IPS DF 6.9 (cell line): Measurements from ENCODE around the gene EXD3.

Experiments
- DNase-seq: peaks from one replicate; pipeline ENCODE4 v3.0.0-alpha.2; 2013; ENCODE audit warnings: low read depth, low spot score
- H3K27ac ChIP-seq: one replicate; pipeline ENCODE4 v1.5.1; 2013; ENCODE audit warnings: low read length, control low read depth
- H3K27me3 ChIP-seq: 2 replicates; pipeline ENCODE4 v1.6.1; 2013; ENCODE audit warnings: mild to moderate bottlenecking, low read length; ENCODE audit not compliant: control insufficient read depth, insufficient read depth
- H3K36me3 ChIP-seq: 2 replicates; pipeline ENCODE4 v1.6.1; 2013; ENCODE audit warnings: low read length; ENCODE audit not compliant: control insufficient read depth, insufficient read depth
- H3K4me1 ChIP-seq: 2 replicates; pipeline ENCODE4 v1.6.1; 2013; ENCODE audit warnings: low read length; ENCODE audit not compliant: control insufficient read depth, insufficient read depth
- H3K4me3 ChIP-seq: 2 replicates; pipeline ENCODE4 v1.5.1; 2013; ENCODE audit warnings: mild to moderate bottlenecking, low read length
- H3K9me3 ChIP-seq: 2 replicates; pipeline ENCODE4 v1.6.1; 2013; ENCODE audit warnings: low read length, inconsistent platforms; ENCODE audit not compliant: control insufficient read depth, insufficient read depth
- WGBS: extraction: QIAGEN DNeasy Blood & Tissue Kit; methylation state at CpG from one replicate; pipeline ENCODE4 v1.1.7; 2013; ENCODE audit warnings: mixed read lengths, missing lambda C conversion rate; ENCODE audit not compliant: insufficient read length, insufficient coverage; 5-methylcytosine and 5-hydroxymethylcytosine counted together

The EXD3 gene

GRCh38 chr9:137435381-137435891, 12.5 kb upstream of the EXD3 start:
- no CpG with 5 or more reads among the region's 20 CpGs for WGBS
- Histone ChIP-seq H3K27me3 (no peaks in the 10 kb centered on the region), H3K9me3 (no peaks in the 10 kb centered on the region), H3K4me3 (no peak overlapping the region), H3K4me1 (no peaks in the 10 kb centered on the region; the same call in 1 of the 2 replicates), H3K27ac (no peak overlapping the region), H3K36me3 (no peaks in the 10 kb centered on the region)
- DNase-seq = no peak

GRCh38 chr9:137434498-137435380, 11.8 kb upstream of the EXD3 start:
- H3K4me3 ChIP-seq = no peak overlapping the region
- H3K27ac ChIP-seq = no peak overlapping the region
- peaks cover 2% of the 10 kb centered on the region for H3K4me1 ChIP-seq
- WGBS = no CpG with 5 or more reads among the region's 43 CpGs
- no peak for DNase-seq
- H3K9me3 ChIP-seq = no peaks in the 10 kb centered on the region
- H3K27me3 ChIP-seq = no peaks in the 10 kb centered on the region
- no peaks in the 10 kb centered on the region for H3K36me3 ChIP-seq

DNA sequence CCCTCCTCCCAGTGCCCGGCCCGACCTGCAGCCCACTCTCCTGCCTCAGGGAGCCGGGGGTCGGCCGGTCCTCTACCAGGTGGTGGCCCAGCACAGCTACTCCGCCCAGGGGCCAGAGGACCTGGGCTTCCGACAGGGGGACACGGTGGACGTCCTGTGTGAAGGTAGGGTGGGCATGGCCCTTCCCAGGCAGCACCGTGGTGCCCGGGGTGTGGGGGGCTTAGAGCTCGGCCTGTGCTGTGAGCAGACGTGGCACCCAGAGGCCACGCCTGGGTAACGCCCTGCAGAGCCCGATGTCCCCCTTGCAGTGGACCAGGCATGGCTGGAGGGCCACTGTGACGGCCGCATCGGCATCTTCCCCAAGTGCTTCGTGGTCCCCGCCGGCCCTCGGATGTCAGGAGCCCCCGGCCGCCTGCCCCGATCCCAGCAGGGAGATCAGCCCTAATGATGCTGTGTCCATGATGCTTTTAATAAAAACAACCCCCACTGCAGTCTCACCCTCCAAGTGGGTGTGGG, 11.0 kb upstream of the EXD3 start:
- Histone ChIP-seq H3K4me1 (peaks cover 2% of the 10 kb centered on the region), H3K27me3 (no peaks in the 10 kb centered on the region), H3K27ac (no peak overlapping the region), H3K4me3 (no peak overlapping the region), H3K36me3 (no peaks in the 10 kb centered on the region), H3K9me3 (no peaks in the 10 kb centered on the region)
- no peak for DNase-seq
- no CpG with 5 or more reads among the region's 26 CpGs for WGBS

DNA sequence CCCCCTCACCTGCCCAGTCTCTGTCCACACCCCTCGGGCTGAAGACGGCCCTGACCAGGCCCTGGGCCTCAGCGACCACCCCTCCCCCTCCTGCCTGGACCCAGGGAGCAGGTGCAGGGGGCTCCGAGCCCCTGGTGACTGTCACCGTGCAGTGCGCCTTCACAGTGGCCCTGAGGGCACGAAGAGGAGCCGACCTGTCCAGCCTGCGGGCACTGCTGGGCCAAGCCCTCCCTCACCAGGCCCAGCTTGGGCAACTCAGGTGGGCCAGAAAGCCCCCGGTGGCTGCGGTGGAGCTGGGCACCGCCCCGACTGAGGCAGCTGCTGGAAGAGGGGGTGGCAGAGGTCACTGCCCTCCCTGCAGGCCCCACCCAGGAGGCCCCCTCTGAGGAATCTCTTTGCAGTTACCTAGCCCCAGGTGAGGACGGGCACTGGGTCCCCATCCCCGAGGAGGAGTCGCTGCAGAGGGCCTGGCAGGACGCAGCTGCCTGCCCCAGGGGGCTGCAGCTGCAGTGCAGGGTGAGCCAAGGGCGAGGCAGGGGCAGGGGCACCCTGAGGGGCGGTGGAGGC, 10.5 kb upstream of the EXD3 start:
- no CpG with 5 or more reads among the region's 19 CpGs for WGBS
- Histone ChIP-seq H3K4me1 (peaks cover 2% of the 10 kb centered on the region), H3K4me3 (no peak overlapping the region), H3K27me3 (no peaks in the 10 kb centered on the region), H3K27ac (no peak overlapping the region), H3K36me3 (no peaks in the 10 kb centered on the region), H3K9me3 (no peaks in the 10 kb centered on the region)
- no peak for DNase-seq

DNA sequence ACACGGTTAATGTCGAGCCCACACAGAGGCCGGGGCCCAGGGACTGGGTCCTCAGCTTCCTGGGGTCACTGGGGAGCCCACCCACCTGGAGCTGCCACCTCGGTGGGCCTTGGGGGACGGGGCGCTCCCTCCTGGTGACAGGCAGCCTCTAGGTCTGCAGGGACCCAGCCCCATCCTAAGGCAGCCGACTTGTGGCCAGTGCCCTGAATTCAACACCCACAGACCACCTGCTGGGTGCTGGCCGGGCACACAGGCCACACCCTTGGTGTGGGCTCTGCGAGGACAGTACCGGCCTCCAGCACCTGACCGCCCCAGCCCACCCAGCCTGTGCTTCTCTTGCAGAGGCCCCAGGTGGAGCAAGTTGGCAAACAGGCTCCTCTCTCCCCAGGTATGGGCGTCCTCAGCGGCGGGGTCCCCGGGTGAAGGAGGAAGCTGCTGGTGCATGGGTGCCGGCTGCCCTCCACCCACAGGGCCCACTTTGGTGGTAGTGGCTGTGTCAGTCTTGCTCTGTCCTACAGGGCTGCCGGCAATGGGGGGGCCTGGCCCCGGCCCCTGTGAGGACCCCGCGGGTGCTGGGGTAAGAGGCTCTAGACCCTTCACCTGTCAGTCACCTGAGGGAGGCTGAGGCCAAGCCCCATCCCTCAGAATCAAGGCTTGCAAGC, 9.9 kb upstream of the EXD3 start:
- no peaks in the 10 kb centered on the region for H3K27me3 ChIP-seq
- no CpG with 5 or more reads among the region's 20 CpGs for WGBS

GRCh38 chr9:137431416-137431931, 8.5 kb upstream of the EXD3 start:
- Histone ChIP-seq H3K9me3 (no peaks in the 10 kb centered on the region), H3K27ac (no peak overlapping the region), H3K36me3 (no peaks in the 10 kb centered on the region), H3K4me1 (peaks cover 2% of the 10 kb centered on the region), H3K4me3 (no peak overlapping the region), H3K27me3 (no peaks in the 10 kb centered on the region)
- no peak for DNase-seq
- WGBS = no CpG with 5 or more reads among the region's 21 CpGs

More for the DNA sequence above, 9.9 kb upstream of the EXD3 start:
- Histone ChIP-seq H3K4me3 (no peak overlapping the region), H3K4me1 (peaks cover 2% of the 10 kb centered on the region), H3K36me3 (no peaks in the 10 kb centered on the region), H3K9me3 (no peaks in the 10 kb centered on the region), H3K27ac (no peak overlapping the region)
- DNase-seq = no peak

DNA sequence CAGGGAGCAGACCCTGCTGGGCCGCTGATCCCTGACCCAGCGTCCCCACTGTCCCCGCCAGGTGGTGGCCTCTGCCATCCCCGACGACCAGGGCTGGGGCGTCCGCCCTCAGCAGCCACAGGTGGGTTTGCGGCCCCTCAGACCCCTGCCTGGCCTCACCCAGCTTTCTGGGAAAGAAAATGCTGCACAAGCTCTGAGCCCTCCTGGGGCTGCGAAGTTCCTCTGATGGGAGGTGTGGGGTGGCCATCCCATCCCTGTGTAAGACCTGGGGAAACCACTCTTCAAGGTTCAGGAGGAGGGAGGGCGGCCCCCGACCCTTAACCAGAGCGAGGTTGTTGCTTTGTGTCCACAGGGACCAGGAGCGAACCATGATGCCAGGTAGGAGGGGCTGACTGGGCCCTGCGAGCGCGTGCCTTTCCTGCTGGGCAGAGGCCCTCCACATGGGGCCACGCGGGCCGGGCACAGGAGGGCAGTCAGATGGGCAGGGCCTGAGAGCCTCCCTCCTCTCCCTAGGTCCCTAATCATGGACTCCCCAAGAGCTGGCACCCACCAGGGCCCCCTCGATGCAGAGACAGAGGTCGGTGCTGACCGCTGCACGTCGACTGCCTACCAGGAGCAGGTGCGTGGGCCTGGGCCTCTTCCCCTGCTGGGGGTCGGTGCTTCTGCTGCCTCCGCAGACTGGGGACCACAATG, 7.9 kb upstream of the EXD3 start:
- no peak overlapping the region for H3K27ac ChIP-seq
- H3K4me1 ChIP-seq = peaks cover 2% of the 10 kb centered on the region
- H3K27me3 ChIP-seq = no peaks in the 10 kb centered on the region
- H3K4me3 ChIP-seq = no peak overlapping the region
- DNase-seq = no peak
- no peaks in the 10 kb centered on the region for H3K36me3 ChIP-seq
- WGBS = no CpG with 5 or more reads among the region's 27 CpGs
- H3K9me3 ChIP-seq = no peaks in the 10 kb centered on the region

- no peak overlapping the region for H3K27ac ChIP-seq
- WGBS = no CpG with 5 or more reads among the region's 34 CpGs
- DNase-seq = no peak
- peaks cover 2% of the 10 kb centered on the region for H3K4me1 ChIP-seq
- no peaks in the 10 kb centered on the region for H3K36me3 ChIP-seq
- no peak overlapping the region for H3K4me3 ChIP-seq
- no peaks in the 10 kb centered on the region for H3K9me3 ChIP-seq
- no peaks in the 10 kb centered on the region for H3K27me3 ChIP-seq
These were observed 7.2 kb upstream of the EXD3 start for GRCh38 chr9:137429974-137430722.

DNA sequence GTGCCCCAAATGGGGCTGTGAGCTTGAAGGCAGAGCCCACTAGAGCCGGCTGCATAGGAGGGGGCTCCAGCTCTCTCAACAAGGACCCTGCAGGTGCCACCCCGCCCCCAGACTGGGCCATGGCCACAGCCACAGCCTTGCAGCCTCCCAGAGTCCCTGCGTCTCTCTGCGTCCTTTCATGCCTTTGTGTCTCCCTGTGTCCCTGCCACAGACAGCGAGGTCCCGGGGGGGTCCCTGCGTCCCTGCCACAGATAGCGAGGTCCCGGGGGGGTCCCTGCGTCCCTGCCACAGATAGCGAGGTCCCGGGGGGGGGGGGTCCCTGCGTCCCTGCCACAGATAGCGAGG, 6.6 kb upstream of the EXD3 start:
- H3K4me3 ChIP-seq = no peak overlapping the region
- peaks cover 2% of the 10 kb centered on the region; the same call in 1 of the 2 replicates for H3K4me1 ChIP-seq
- WGBS = no CpG with 5 or more reads among the region's 14 CpGs
- no peaks in the 10 kb centered on the region for H3K9me3 ChIP-seq
- no peak for DNase-seq
- no peaks in the 10 kb centered on the region for H3K36me3 ChIP-seq
- H3K27me3 ChIP-seq = no peaks in the 10 kb centered on the region
- H3K27ac ChIP-seq = no peak overlapping the region
